D721Med (cell line): ENCODE measurements around the gene SMAD1.

ENCODE experiments used
- DNase-seq: peaks from one replicate; pipeline ENCODE4 v3.0.0; 2011; ENCODE audit warnings: low spot score; ENCODE audit not compliant: insufficient read length
- FAIRE-seq: peaks from 2 replicates; lab custom pipeline; 2011; peaks lifted over from hg19 to GRCh38; lab: Jason Lieb, UNC
- TF ChIP-seq, protein P1 (sequence below): IDR thresholded peaks from 2 replicates; pipeline ENCODE4 v1.5.1; 2012; ENCODE audit warnings: mild to moderate bottlenecking, control low read depth; ENCODE audit not compliant: insufficient read depth; ENCODE audit errors: missing control alignments

Gene SMAD1

DNA sequence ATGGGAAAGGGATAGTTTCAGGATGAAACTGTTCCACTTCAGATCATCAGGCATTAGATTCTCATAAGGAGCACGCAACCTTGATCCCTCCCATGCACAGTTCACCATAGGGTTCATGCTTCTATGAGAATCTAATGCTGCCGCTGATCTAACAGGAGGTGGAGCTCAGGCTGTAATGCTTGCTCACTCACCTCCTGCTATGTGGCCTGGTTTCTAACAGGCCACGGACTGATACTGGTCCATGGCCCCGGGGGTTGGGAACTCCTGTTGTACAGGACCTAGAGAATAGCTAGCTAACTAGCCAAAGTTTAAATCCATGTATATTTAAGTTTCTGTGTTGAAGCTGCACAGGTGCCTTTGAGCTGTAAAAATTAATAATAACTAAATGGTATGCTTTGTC lies 71.7 kb downstream of the SMAD1 start:
- DNase-seq (no peak), FAIRE-seq (no peak)
- TF ChIP-seq, protein P1, sequence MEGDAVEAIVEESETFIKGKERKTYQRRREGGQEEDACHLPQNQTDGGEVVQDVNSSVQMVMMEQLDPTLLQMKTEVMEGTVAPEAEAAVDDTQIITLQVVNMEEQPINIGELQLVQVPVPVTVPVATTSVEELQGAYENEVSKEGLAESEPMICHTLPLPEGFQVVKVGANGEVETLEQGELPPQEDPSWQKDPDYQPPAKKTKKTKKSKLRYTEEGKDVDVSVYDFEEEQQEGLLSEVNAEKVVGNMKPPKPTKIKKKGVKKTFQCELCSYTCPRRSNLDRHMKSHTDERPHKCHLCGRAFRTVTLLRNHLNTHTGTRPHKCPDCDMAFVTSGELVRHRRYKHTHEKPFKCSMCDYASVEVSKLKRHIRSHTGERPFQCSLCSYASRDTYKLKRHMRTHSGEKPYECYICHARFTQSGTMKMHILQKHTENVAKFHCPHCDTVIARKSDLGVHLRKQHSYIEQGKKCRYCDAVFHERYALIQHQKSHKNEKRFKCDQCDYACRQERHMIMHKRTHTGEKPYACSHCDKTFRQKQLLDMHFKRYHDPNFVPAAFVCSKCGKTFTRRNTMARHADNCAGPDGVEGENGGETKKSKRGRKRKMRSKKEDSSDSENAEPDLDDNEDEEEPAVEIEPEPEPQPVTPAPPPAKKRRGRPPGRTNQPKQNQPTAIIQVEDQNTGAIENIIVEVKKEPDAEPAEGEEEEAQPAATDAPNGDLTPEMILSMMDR: no peak

GRCh38 chr4:145554691-145555090 lies 73.0 kb downstream of the SMAD1 start:
- FAIRE-seq (no peak), DNase-seq (no peak)
- TF ChIP-seq, protein P1: no peak

- no peak for FAIRE-seq
- DNase-seq: peak; percentile 13
- TF ChIP-seq, protein P1: peak; percentile 62
Observed at GRCh38 chr4:145557720-145558119, 76.1 kb downstream of the SMAD1 start.

GRCh38 chr4:145563293-145563985 lies 81.8 kb downstream of the SMAD1 start:
- TF ChIP-seq, protein P1: no peak
- DNase-seq: no peak
- no peak for FAIRE-seq

DNA sequence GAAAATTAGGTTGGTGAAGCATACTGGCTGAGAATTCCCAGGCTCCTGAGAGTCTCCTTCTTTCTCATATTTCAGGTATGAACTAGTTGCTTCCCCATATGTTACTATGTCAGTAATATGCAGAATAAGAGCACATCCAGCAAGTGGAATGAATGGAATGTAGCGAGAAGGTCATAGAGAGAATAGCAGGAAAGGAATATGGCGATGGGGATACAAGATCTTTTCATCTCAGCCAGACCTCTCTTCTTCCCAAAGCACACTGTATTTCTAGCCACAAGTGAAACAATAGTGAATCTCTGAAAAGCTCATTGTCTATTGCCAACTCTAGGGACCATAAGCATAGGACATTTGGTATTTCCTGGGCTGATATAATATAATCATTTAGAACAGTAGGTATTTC lies 82.9 kb downstream of the SMAD1 start:
- no peak for FAIRE-seq
- TF ChIP-seq, protein P1: no peak
- no peak for DNase-seq

- no peak for DNase-seq
- TF ChIP-seq, protein P1: no peak
- no peak for FAIRE-seq
Observed at GRCh38 chr4:145565328-145565727, 83.7 kb downstream of the SMAD1 start.

- TF ChIP-seq, protein P1: no peak
- DNase-seq (no peak), FAIRE-seq (no peak)
Observed at GRCh38 chr4:145566086-145566708, 84.5 kb downstream of the SMAD1 start.
